ENCODE results near the gene RABL2B.
"Not testable (repeated sequence)": the region's sequence is repeated elsewhere in the genome, so short reads cannot be mapped to it uniquely, and the experiment has no call there.

The RABL2B gene

DNA sequence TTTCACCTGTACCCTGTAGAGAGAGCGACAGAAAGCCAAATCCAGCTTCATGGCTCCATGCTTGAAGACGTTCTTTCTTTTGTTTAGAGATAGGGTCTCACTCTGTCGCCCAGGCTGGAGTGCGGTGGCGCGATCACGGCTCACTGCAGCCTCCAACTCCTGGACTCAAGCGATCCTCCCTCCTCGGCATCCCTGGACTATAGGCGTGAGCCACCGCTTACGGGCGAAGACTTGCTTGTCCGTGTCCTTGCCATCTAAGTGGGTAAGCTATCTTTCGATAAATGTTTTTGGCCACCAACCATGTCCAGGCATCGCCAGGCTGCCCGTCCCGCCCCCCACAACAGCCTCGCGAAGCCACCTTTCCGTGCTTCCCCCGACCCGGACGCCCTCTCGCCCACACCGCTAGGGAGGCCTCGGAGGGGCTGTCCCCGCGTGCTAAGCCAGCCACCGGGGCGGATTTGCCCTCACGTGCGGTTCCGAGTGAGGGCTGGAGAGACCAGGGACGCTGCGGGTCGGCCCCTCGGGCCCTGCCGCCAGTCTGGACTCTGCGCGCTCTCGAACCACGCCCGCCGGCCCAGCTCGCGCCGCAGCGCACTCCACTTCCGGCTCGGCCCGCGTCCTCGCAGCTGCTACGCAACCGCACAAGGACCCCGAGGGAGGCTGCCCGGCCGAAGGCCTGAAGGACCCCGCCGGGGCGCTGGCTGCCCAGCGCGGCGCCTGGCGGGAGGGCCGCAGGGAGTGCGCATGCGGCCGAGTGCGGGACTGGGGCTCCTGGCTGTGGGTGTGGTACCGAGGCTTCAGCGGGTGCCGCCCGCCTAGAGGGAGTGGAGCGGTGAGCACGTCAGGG is at the start of gene RABL2B:
RABL2B (minus strand) TSS at position 604 of the 847 bp plus-strand sequence. CDS start 1,342 bp downstream, outside the sequence.
- DNase-seq: peak; percentile 90 to 92

DNA sequence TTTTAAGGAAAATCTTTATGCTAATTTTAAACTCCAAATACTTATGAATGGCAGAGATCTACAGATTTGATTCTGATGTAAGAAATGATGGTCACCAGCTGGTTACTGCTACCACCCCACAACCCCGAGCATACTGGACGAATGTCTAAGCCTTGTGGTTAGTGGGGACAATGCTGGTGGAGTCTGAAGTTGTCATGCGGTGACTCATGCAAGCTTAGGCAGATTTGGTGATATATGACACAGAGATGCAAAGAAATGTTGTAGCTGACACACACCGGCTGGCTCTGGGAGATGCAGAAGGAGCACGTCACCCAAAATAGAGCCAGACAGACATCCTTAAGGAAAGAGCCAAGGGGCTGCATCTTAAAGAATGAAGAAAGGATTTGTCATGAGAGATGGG is 3.5 kb upstream of the RABL2B start:
- not testable (repeated sequence) for DNase-seq

- not testable (repeated sequence) for DNase-seq
Measured at GRCh38 chr22:50785289-50785688, 1.9 kb upstream of the RABL2B start.

DNA sequence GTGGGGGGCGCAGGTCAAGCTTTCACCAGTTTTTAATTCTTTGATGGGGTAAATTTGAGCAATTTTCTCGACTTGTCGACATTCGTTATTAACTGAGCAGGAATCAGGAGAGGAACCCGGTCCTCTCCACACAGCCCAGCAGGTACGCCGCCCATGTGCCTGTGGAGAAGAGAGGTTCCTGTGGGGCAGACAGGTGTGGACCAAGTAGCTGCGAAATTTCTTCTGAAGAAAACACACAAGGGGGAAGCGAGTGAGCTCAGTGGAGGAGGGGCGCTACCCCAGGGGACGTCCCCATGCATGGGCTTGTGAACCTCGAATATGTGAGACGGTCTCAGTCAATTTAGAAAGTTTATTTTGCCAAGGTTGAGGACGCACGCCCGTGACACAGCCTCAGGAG is 442 bp upstream of the RABL2B start:
- DNase-seq: peak; percentile 39 to 62

GRCh38 chr22:50782253-50782652 is 1.2 kb downstream of the RABL2B start:
- not testable (repeated sequence) for DNase-seq

DNA sequence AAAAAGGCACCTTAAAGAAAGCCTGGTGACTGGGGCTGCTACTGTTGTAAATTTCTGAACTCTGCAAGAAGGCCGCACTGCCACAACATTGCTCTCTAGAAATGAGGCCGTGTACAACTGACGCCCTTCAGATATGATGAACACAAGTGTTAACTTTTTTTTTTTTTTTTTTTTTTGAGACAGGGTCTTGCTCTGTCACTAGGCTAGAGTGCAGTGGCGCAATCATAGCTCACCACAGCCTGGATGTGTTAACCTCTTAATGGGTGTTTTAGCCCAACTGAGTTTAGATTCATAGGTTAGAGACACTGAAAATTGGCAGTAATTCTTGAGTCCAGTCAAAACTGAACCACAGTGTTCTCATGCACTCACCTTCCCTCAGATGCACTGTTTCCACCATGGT is 3.2 kb downstream of the RABL2B start:
- not testable (repeated sequence) for DNase-seq

GRCh38 chr22:50777631-50778030 is 5.8 kb downstream of the RABL2B start:
- DNase-seq: not testable (repeated sequence)

DNA sequence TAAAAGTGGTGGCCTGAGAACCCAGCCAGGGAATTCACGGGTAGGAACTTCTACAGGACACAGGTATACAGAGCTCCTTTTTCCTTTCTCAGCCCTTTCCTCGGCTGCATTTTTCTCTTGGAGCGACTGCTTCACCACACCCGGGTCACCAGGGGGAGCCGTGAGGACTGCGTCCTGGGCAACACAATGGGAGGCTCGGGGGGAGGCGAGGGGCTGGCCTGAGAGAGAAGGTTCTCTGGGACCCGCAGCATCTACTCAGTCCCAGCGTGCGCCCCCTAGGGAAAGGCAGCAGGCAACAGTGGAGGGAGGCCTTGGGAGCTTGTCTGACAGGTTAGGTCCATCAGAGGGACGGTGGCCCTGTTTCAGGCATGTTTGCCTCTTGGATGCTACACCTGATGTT is 8.3 kb downstream of the RABL2B start:
- DNase-seq: not testable (repeated sequence)

GRCh38 chr22:50764288-50764687 is 19.1 kb downstream of the RABL2B start:
- DNase-seq: not testable (repeated sequence)

DNA sequence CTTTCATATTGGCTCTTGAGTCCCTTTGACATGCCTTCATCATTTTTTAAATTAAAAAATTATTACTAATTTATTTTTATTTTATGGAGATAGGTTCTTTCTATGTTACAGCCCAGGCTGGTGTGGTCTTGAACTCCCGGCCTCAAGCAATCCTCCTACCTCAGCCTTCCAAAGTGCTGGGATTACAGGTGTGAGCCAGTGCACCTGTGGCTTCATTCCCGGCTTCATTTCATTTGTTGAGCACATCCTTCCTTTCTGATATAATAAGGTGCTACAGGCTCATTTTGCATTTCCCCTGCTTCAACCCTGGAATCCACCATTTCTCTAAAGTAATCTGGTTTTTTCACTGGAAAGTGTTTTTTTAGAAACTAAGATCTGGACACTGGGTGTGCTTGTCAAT is 21.6 kb downstream of the RABL2B start:
- not testable (repeated sequence) for DNase-seq

DNA sequence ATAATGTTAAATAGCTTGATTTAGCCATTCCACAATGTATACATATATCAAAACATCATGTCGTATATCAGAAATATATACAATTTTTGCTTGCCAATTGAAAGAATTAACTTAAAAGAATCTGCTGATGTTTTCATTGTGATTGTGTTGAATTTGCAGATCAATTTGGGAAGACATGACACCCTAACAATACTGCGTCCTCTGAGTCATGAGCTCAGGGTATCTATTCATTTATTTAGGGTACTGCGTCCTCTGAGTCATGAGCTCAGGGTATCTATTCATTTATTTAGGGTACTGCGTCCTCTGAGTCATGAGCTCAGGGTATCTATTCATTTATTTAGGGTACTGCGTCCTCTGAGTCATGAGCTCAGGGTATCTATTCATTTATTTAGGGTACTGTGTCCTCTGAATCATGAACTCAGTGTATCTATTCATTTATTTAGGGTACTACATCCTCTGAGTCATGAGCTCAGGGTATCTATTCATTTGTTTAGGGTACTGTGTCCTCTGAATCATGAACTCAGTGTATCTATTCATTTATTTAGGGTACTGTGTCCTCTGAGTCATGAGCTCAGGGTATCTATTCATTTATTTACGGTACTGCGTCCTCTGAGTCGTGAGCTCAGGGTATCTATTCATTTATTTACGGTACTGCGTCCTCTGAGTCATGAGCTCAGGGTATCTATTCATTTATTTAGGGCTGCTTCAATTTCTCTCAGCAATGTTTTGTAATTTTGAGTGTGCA is 23.7 kb downstream of the RABL2B start:
- not testable (repeated sequence) for DNase-seq

DNA sequence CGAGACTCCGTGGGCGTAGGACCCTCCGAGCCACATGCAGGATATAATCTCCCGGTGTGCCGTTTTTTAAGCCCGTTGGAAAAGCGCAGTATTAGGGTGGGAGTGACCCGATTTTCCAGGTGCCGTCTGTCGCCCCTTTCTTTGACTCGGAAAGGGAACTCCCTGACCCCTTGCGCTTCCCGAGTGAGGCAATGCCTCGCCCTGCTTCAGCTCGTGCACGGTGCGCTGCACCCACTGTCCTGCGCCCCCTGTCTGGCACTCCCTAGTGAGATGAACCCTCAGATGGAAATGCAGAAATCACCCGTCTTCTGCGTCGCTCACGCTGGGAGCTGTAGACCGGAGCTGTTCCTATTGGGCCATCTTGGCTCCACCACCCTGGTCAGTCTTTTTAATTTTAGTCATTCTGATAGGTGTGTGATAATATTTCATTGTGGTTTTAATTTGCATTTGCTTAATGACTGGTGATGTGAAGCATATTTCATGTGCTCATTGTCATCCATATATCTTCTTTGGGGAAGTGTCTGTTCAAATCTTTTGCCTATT is 26.4 kb downstream of the RABL2B start:
- DNase-seq: peak; percentile 71 to 76

GRCh38 chr22:50756406-50756805 is 27.0 kb downstream of the RABL2B start:
- peak in 1 of 2 donors; percentile 8 for DNase-seq

DNA sequence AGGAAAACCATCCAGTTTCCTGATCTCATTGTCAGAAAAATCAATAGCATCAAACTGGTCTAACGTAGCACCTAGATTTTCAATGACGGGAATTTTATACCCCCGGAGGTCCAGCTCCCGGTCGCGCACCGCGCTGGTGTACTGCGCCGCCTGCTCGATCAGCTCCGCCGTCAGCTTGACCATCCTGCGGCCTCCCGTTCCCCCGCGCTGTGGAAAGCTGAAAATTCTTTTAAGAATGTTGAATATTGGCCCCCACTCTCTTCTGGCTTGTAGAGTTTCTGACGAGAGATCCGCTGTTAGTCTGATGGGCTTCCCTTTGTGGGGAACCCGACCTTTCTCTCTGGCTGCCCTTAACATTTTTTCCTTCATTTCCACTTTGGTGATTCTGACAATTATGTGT is 28.2 kb downstream of the RABL2B start:
- DNase-seq: not testable (repeated sequence)

GRCh38 chr22:50749302-50750074 is 33.9 kb downstream of the RABL2B start:
- not testable (repeated sequence) for DNase-seq

- not testable (repeated sequence) for DNase-seq
Measured at GRCh38 chr22:50748630-50749029, 34.8 kb downstream of the RABL2B start.

- DNase-seq: not testable (repeated sequence)
Measured at GRCh38 chr22:50747521-50747920, 35.9 kb downstream of the RABL2B start.

DNA sequence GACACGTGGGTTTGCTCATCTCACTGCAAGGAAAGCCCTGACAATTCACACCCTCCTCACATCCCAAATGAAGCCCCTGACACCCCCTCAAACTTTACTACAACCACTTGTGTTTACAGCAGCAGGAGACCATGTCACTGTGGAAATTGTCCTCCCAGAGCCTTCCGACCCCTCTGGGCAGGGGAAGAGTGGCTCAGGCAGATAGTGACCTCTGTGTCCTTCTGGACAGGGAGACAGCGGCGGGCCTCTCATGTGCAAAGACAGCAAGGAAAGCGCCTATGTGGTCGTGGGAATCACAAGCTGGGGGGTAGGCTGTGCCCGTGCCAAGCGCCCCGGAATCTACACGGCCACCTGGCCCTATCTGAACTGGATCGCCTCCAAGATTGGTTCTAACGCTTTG is 39.0 kb downstream of the RABL2B start:
- not testable (repeated sequence) for DNase-seq

GRCh38 chr22:50740714-50741113 is 42.7 kb downstream of the RABL2B start:
- DNase-seq: peak in 1 of 2 donors; percentile 11

DNA sequence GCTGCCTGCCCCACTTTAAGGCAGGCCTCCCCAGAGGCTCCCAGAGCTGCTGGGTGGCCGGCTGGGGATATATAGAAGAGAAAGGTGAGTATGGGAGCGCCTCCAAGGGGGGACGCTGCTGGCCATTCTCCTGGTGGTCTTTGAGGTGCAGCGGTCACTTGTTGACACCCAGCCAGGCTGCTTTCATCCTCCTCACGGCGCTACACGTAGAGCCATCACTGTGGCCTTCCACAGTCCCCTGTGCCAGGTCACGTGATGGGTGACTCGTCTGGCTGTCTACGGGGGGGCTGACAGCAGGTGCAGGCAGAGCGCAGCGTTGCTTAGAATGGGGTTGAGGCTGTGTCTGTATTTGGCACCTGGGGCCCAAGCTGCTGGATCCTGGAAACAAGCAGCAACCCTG is 43.5 kb downstream of the RABL2B start:
- DNase-seq: peak in 1 of 2 donors; percentile 6

DNA sequence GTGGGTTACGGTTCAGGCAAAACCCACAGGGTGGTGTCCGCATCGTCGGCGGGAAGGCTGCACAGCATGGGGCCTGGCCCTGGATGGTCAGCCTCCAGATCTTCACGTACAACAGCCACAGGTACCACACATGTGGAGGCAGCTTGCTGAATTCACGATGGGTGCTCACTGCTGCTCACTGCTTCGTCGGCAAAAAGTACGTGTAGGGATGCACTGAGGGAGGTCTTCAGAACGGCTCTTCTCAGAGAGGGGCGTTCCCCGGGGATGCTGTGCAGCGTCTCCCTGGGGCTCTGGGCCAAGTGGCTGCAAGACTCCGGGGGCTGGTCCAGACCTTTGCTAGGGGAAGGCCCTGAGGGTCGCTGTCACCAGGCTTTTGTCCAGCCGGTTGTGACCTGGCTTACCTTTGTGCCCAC is 44.2 kb downstream of the RABL2B start:
- DNase-seq: peak in 1 of 2 donors; percentile 9

- peak in 1 of 2 donors; percentile 9 for DNase-seq
Measured at GRCh38 chr22:50738649-50739227, 44.7 kb downstream of the RABL2B start.

All from CD4-positive, alpha-beta T cell treated with Interleukin-4 for 1 hour (primary cell).